ENCODE results near the gene RTEL1. TPM values are rescaled to one million over a fixed set of nuclear protein-coding genes. Genes with fewer than 3 reads are reported as not detected.

Gene RTEL1
- total and polyA plus RNA-seq, 3 donors from 2014 or later: 34.2 to 84.6 (median 56.8) TPM

GRCh38 chr20:63731410-63731809 is 73.3 kb downstream of the RTEL1 start:
- H3K27ac ChIP-seq: no peak overlapping the region
- 56 to 67% methylated on average over 5 of the region's 5 CpGs for WGBS, 2 donors
- H3K27me3 ChIP-seq: no peaks in the 10 kb centered on the region
- no peak for TF ChIP-seq CTCF (IDR thresholded peaks at IDR 0.05)
- no peak for TF ChIP-seq POLR2A (IDR thresholded peaks at IDR 0.05)
- intact Hi-C loops (cut with DNase I; ENCODE audit: low total_unique reads): no loop called here
- H3K9me3 ChIP-seq: no peaks in the 10 kb centered on the region
- H3K36me3 ChIP-seq (ENCODE audit: low read depth, missing control alignments): no peaks in the 10 kb centered on the region
- H3K4me3 ChIP-seq: no peak overlapping the region
- peaks cover 12% of the 10 kb centered on the region for H3K4me1 ChIP-seq
- no peak for DNase-seq

GRCh38 chr20:63732118-63733095 is 74.3 kb downstream of the RTEL1 start:
- no peaks in the 10 kb centered on the region for H3K36me3 ChIP-seq (ENCODE audit: low read depth, missing control alignments)
- no peak overlapping the region for H3K4me3 ChIP-seq
- no peaks in the 10 kb centered on the region for H3K9me3 ChIP-seq
- peaks cover 12% of the 10 kb centered on the region for H3K4me1 ChIP-seq
- H3K27me3 ChIP-seq: no peaks in the 10 kb centered on the region
- no peak for DNase-seq
- intact Hi-C loops (cut with DNase I; ENCODE audit: low total_unique reads): no loop called here
- no peak for TF ChIP-seq POLR2A (IDR thresholded peaks at IDR 0.05)
- no peak for TF ChIP-seq CTCF (IDR thresholded peaks at IDR 0.05)
- 74 to 80% methylated on average over 38 of the region's 38 CpGs for WGBS, 2 donors
- H3K27ac ChIP-seq: no peak overlapping the region

- DNase-seq: no peak
- Histone ChIP-seq H3K36me3 (ENCODE audit: low read depth, missing control alignments) (no peaks in the 10 kb centered on the region), H3K4me3 (no peak overlapping the region), H3K27me3 (no peaks in the 10 kb centered on the region), H3K27ac (no peak overlapping the region), H3K9me3 (no peaks in the 10 kb centered on the region), H3K4me1 (peaks cover 11% of the 10 kb centered on the region)
- WGBS, 2 donors: 78 to 92% methylated on average over 1 to 13 of the region's 13 CpGs
- intact Hi-C loops (cut with DNase I; ENCODE audit: low total_unique reads): no loop called here
- TF ChIP-seq POLR2A (IDR thresholded peaks at IDR 0.05) (no peak), CTCF (IDR thresholded peaks at IDR 0.05) (no peak)
These were observed 75.0 kb downstream of the RTEL1 start for GRCh38 chr20:63733117-63733516.

- WGBS, 2 donors: 90 to 93% methylated on average over 11 to 18 of the region's 18 CpGs
- no peak overlapping the region for H3K27ac ChIP-seq
- DNase-seq: no peak
These were observed 75.5 kb downstream of the RTEL1 start for GRCh38 chr20:63733579-63734081.

More at GRCh38 chr20:63733579-63734081, 75.5 kb downstream of the RTEL1 start:
- Histone ChIP-seq H3K4me3 (no peak overlapping the region), H3K9me3 (no peaks in the 10 kb centered on the region), H3K27me3 (no peaks in the 10 kb centered on the region), H3K4me1 (peaks cover 10% of the 10 kb centered on the region), H3K36me3 (ENCODE audit: low read depth, missing control alignments) (no peaks in the 10 kb centered on the region)
- TF ChIP-seq POLR2A (IDR thresholded peaks at IDR 0.05): no peak
- no peak for TF ChIP-seq CTCF (IDR thresholded peaks at IDR 0.05)
- intact Hi-C loops (cut with DNase I; ENCODE audit: low total_unique reads): no loop called here

All from testis (tissue), 3 donors.